SKM-1 (cell line): ENCODE data around the gene ZFR2.
A peak's percentile ranks its signal among the peaks of the same experiment; 100 is the strongest.

Experiments
- DNase-seq: peaks from one replicate; lab custom pipeline; 2025; ENCODE audit not compliant: unreplicated experiment; lab: John Stamatoyannopoulos, UW

ZFR2 gene

DNA sequence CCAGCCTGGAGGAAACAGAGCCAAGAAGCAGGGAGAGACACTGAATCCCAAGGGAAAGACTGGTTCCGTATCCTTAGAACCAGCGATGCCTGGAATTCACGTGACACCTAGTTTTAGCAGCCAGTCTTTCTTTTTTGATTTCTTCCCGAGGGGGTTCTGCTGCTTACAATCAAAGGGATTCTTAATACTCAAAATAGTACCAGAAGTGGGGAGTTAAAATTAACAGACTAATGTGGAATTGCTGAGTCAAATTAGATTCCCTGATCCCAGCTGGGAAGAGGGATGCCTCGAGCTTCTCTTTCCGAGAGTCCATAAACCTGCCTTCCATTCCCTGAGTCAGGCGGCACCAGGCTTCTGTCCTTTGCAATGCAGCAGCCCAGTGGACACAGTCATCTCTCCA is 77.9 kb downstream of the ZFR2 start:
- DNase-seq: no peak

DNA sequence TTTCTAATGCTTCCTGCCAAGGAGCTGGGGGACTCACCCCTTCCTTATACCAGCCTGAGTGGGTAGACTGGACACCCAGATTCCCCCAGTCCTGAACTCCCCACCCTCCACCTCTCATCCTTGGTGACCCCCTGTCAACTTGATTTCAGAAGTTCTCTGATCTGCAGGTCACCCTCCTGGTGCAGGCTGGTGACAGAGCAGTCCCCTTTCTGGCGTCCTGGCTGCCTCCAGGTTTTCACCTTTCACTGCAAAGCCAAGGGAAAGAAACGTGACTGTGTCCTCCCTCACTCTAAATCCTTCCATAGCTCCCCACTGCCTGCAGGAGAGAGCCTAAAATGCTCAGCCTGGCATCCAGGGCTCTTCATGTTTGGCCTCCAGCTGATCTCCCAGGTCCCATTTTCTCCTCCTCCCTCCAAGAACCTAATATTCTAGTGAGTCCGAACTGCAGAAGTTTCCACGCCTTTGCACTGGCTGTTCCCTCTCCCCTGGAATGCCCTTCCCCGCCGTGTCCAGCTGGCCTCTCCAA is 78.6 kb downstream of the ZFR2 start:
- no peak for DNase-seq

DNA sequence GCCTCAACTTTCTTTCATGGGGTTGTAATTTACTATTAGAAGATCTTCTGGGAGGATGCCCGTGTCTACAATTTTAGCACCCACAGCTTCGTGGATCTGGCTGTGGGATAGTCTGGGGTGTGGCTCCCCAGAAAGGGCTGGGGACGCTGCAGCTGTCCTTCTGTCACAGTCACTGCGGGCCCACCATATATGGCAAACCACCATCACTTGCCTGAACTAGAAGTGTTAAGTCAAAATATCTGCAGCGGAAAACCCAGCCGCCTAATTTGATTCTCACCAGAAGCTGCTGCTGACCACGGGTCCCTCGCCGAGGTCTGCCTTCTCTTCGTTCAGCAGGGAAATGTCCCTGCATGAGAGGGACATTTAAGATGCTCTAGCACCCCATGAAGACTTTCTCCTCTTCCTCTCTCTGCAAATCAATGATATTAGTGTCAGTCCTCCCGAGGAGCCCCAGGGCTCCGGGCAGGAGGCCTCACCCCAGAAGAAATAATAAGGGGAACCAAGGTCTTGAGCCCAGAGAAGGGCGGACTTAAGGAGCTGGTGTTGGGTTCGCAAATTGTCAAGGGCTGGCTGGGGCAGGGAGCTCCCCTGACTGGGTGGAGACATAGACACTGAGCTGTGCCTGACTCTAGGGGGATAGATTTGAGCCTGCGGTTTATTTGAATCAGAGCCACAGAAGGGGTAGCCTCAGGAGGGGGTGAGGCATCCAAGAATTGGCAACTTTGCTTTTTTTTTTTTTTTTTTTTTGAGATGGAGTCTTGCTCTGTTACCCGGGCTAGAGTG is 79.7 kb downstream of the ZFR2 start:
- no peak for DNase-seq

DNA sequence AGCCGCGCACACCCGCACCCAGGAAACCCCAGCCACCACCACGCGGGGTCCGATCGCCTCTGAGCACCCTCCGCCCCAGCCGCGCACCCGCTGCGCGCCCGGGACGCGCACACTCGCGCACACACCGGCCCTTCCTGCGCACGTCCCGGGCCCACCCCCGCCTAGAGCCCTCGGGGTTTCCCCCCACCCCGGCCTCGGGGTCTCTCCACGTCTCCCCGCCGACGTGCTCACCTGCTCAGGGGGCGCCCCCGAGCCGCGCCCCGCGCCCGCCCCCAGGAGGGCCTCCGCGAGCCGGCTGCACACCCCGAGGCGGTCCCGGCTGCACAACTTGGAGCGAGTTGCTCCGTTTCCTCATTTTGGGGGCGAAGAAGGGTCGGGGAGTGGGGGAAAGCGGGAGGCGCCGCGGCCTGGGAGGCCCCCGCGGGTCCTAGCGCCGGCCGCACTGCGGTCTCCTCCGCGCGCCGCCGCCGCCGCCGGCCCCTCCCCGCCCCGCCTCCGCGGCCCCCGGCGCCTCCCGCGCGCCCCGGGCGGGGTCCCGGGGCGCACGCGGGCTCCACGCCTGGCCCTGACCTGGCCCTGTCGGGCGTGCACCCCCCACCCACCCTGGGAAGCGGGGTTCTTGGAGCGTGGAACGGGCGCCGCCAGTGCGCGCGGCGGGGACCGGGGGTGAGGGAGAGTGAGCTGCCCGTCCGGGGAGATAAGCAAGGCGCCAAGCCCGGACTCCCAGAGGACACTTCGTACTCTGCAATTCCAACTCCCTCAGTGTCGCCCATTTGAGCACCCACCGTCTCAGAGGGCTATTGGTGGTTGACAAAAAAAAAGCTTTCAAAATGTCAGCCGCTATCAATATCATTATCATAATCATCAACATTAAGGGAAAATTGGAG is 82.7 kb downstream of the ZFR2 start, which contains the start of gene MATK:
Gene MATK, minus strand, starts transcription at position 444 of the 887 bp plus-strand sequence. CDS start 1,246 bp downstream, outside the sequence.
- peak; percentile 36 for DNase-seq

DNA sequence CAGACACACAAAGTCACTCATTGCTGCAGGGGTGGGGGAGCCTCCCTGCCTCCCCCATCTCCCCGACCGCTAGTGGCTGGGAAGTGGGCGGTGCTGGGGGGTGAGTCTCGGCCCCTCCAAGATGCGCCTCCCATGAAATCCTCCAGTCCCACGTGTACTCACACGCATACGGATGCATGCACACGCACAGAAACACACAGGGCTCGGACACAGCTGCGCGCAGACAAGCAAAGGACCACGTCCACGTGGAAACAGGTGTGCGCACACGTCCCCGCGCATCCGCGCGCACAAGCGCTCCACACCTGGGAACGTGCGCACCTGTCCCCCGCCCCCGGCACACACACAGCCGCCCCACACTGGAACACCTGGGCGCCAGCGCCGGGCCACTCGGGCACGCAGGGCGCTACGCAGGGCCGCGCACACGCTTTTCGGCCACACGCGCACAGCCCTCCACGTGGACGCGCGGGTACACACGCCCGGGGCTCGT is 83.3 kb downstream of the ZFR2 start:
- no peak for DNase-seq

DNA sequence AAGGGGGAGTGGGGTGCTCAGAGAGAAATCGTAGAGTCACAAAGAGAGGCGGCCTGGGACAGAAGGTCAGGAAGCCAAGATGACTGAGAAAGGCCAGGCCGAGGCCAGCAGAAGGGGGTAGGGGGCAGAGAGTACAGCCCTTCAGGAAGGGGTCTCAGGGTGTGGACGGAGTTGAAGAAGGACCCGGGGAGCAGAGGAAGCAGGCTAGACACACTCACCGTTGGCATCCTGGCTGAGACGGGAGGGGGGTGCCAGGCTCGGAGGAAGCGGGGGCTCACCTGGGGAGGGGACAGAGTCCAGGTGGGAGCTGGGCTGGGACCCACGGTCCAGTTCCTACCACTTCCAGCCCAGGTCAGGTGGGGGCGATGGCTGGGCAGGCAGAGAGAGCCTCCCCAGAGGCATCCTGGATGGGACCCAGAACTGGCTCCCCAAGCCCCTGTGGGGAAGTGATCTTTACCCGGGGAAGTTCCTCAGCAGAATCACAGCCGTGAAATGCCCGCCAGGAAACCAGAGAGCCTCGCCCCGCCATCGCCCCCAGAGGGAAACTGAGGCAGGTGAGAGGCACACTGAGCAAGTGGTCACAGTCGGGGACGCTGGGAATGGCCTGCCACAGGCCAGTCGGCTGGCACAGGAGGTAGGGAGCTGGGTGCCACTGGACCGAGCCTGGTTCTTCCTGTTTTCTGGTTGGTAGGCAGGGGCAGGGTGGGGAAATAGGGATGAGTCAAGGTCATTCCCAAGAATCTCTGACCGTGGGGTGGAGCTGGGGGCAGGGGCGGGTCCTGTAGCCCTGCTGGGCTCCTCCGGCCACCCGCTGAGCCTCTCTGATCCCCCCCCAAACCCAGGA is 84.0 kb downstream of the ZFR2 start:
- no peak for DNase-seq

DNA sequence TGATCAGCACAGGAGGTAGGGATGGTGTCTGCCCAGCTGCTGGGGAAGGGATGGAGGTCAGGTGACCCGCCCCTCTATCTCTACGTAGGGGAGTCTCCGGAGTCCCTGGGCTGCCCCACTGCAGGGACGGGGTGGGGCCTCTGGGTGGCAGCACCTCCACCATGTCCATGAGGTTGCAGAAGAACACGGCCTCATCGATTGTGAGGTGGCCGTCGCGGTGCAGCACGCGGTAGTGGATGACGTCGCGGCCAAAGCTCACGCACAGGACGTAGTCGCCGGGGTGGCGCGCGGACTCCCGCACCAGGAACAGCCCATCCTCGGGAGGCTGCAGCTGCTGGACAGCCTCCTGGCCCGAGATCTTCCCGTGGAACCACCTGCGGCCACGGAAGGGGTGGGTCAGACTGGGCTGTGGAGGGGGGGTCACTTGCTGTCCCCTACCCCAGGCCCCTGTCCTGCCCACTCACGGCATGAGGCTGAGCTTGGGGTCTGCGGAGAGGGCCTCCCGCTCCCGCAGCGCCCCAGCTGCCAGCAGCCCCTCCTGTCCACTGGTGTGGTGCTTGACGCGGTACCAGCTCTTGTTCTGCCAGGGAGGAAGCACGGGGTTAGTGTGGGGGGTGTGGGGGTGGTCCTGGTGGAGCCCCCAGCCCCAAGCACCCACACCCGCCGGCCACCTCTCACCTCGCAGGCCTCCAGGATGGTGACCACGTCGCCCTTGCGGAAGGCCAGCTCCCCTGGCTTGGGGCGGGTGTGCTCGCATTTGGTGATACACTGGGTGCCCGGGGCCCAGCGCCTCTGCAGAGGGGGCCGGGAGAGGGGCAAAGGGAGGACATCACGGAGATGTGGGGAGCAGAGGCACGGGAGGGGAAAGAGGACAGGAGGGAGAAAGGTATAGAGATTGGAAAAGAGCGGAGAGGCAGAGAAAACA is 84.9 kb downstream of the ZFR2 start:
- DNase-seq: no peak

DNA sequence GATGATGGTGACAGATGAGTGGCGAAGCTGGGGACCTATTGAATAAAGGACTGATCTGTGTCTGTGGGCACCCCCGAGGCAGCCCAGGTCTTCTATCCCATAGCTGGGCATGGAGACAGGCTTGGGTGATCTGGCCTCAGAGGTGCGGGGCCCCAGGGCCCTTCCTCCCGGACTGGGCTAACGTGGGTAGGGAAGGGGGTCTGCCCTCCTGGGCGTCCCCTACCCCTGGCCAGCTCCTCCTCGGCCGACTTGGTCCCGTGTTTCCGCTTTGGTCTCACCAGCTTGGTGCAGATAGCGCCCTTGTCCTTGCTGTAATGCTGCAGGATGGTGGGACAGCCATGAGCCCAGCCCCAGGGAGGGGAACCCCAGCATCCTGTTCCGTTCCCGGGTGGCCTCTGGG is 85.9 kb downstream of the ZFR2 start:
- DNase-seq: no peak

DNA sequence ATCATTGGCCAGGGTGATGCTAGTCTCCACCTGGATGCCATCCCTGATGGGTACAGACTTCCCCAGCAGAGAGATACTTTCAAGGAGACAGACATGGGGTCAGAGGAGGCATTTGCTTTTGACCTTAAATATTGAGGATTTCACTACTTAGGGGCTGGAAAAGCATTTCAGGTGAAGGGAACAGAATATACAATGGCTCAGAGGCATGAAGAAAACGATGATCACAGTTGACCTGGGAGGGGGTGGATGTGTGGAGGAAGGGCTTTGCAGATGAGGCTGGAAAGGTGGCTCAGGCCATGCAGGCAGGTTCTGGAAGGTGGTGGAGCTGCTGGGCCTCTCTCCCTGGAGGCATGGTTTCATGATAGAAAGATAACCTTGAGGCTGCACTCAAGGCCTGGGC is 86.5 kb downstream of the ZFR2 start:
- DNase-seq: no peak

DNA sequence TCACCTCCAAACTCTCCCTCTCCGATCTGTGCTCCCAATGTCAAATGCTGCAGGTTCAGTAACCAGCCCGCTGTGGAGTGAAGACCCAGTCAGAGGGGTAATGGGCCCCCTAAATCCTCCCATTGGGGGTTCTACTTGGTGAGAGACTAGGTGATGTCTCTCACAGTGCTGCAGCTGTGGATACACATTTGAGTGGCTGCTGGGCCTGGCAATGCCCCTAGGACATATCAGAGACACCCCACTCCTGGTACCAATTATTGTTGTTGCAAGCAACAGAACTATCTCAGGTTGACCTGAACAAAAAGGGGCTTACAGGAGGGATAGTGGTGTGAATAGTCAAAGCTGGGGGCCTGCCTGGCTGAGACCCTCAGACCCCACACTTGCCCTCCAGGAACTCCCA is 87.2 kb downstream of the ZFR2 start:
- no peak for DNase-seq

DNA sequence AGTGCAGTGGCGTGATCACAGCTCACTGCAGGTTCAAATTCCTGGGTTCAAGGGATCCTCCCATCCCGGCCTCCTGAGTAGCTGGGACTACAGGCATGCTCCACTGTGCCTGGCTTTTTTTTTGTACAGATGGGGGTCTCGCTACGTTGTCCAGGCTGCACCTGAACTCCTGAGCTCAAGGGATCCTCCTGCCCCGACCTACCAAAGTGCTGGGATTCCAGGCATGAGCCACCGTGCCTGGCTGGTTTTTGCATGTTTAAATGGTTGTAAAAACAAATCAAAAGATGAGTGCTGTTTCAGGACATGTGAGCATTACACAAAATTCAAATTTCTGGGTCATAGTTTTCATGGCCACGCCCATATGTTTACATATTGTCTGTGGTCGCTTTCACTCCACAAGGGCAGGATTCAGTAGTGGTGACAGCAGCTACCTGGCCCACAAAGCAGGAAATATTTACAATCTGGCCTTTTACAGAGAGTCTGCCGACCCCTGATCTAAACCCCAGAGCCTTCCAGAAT is 88.0 kb downstream of the ZFR2 start:
- DNase-seq: no peak

DNA sequence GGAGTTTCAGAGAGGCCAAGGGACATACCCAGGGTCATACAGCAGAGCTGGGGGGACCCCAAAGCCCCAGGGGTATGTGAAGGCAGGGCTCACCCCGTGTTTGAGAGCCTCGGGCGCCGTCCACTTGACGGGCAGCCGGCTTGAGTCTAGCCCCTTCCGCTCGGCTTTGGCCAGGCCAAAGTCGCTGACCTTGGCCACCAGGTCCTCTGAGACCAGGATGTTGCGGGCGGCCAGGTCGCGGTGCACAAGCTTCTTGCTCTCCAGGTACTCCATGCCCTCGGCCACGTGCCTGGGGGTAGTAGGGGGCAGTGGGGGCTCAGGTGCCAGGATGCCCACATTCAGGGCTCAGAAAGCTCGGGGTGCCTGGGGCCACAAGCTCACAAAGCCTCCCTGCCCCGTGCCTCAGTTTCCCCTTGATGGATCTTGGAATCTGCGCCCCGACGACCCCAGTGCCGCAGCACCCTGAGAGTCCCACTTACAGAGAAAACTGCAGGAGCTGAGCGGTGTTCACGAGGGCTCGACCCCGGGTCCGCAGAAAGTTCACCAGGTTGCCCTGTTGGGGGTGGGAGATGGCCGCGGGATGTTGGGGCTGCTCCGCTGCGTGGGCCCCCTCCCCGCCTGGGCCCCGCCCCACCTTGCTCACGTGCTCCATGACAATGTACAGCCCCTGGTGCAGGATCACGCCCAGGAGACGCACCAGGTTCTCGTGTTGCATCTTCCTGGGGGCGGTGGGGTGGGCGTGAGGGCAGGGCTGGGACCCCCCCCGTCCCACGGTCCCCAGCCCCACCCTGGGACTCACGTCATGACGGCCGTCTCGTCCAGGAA is 89.7 kb downstream of the ZFR2 start:
- no peak for DNase-seq

DNA sequence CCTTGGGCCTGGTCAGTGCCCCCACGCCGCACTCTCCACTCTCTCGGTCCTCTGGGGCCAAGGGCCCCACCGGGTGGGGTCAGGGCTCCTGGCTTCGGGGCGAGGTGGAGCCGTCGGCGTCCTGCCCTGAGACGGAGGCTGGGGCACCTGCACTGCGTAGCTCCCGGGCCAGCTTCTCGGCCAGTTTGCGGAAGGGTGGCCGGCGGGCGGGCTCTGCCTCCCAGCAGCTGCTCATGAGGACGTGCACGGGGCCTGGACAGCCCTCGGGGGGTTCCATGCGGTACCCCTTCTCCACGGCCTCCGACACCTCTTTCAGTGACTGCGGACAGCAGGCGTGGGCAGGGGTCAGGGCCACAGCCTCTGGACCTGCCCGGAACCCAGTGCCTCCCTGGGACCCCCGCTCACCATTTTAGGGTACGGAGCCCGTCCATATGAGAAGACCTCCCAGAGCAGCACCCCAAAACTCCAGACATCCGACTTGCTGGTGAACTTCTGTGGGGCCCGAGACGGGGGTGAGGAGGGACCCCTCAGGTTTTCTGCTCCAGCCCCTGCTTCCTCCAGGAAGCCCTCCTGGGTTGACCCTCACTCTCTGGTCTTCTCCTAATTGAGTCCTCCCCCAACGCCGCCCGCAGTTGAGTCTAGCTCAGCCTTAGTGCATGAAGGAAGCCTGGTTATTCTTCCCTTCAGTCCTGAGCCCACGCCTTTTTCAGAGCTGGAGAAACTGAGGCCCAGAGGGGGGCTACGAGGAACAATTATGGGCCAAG is 90.6 kb downstream of the ZFR2 start:
- no peak for DNase-seq

DNA sequence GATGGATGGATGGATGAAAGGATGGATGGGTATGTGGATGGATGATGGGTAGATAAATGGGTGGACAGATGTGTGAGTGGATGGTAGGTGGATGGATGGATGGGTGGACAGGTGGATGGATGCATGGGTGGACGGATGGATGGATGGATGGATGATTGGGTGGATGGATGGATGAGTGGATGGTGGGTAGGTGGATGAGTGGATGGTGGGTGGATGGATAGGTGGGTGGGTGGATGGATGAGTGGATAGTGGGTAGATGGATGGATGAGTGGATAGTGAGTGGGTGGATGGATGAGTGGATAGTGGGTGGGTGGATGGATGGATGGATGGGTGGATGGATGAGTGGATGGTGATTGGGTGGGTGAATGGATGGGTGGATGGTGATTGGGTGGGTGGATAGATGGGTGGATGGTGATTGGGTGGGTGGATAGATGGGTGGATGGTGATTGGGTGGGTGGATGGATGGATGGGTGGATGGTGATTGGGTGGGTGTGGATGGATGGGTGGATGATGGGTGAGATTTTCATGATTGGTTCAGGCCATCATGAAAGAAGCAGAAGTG is 92.3 kb downstream of the ZFR2 start:
- no peak for DNase-seq

DNA sequence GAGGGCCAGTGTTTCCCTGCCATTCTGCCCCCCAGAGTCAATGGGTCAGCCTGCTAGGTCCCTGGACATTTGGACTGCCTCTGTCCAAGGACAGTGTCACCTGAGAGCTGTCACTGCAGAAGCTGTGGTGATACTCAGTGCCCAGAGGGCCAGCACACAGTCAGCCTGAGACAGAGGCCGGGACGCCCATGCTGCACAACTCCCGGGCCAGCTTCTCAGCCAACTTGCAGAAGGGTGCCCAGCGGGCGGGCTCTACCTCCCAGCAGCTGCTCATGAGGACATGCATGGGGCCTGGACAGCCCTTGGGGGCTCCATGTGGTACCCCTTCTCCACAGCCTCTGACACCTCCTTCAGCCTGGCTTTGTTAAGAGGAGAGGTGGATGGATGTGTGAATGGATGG is 93.0 kb downstream of the ZFR2 start:
- no peak for DNase-seq

DNA sequence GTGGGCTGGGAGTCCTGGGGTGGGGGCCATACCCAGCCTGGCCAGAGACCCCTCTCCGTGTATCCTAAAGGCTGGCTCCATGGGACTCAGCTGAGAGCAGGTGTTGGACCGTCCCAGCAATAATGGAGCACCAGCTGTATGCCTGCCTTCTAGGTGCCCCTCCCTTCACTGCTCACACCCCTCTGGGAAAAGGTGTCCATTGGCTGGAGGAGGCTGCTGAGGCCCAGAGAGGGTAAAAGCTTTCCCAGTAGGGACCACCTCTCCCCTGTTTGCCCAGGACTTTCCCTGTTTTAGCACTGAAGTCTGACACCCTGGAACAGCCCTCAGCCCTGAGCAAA is 93.5 kb downstream of the ZFR2 start:
- DNase-seq: no peak

DNA sequence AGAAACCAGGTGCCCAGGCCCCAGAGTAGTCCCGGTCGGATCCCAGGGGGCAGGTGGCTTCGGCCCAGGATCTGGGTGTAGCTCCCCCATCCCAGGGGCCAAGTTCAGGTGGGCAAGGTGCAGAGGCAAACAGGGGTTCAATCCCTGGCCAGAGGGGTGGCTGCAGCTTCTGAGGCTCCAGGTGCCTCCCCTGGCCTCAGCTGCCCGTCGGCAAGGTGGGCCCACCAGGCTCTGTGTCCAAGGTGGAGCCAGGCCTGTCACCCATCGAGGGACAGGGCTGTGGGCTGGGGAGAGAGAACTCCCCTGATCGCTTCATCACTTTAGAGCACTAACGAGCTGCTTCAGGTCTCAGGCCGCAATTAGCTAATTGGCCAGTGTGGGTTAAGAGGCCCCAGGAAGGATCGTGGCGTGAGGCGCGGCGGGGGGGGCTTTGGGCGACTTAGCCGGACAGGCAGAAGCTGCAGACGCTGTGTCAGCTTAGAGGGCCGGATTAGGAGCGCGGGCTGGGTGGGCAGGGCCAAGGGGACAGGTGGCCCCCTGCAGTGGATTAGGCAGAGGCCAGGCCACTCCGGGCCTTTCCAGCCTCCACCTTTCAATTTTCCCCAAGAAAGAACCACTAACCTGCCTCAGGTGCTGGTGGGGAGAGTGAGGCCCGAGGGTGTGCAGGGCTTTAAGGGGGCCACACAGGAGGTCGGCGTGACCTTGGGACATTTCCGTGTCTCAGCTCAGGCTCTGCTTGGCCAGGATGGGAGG is 94.0 kb downstream of the ZFR2 start:
- no peak for DNase-seq
